ENCODE data around the gene PDK2. TPM values are rescaled to one million over a fixed set of nuclear protein-coding genes. Genes with fewer than 3 reads are reported as not detected.
A peak's percentile ranks its signal among the peaks of the same experiment; 100 is the strongest.
"Not testable (repeated sequence)": the region's sequence is repeated elsewhere in the genome, so short reads cannot be mapped to it uniquely, and the experiment has no call there.

Gene PDK2
- total RNA-seq, 1 experiment from 2014 or later = 13.7 TPM

DNA sequence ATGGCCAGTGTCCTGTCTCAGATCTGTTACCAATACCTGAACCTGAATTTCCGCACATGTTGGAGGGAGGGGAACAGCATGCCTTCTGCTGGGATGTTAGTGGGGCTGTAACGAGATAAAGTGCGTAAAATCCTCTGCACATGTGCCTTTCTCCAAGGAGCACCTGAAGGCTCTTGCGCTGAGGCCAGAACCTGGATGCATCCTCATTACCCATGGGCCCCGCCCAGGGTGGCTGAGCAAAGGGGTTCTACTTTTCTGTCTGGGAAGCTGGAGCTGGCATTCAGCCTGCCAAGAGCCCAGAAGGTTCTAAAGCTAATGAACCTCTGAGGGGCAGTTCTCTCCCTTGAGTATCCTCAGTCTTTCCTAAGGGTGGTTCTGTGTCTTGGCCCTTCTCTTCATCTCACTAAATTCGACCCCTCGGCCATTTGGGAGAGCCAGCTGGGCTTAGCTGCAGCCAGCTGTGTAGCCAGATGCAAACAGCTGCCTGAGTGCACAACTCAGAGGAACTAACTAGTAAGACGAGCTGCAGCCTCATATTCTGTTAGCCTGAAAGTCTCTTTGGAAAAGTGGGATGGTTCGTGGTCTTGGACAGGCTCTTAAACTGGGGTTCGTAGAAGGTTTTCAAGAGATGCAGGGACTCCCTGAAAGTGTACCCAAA lies 36.7 kb upstream of the PDK2 start:
- DNase-seq (ENCODE audit: low spot score) = no peak

DNA sequence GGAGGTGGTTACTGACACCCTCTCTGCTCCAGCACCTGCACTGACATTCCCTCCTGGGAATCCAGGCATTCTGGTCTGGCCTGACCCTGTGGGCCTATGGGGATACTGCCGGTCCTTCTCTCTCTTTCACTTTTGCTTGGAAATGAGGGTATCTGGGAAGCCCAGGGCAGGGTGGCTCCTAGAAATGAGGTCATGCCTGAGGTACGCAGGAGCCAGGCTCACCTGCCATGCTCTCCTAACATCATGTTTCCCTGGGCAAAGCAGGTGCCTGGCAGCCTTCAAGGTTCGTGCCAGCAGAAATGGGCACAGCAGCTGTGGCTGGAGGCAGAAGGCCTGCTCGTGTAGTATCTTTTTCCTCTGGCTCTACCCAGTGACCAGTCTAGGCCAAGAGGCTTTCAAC lies 35.9 kb upstream of the PDK2 start:
- DNase-seq (ENCODE audit: low spot score) = no peak

DNA sequence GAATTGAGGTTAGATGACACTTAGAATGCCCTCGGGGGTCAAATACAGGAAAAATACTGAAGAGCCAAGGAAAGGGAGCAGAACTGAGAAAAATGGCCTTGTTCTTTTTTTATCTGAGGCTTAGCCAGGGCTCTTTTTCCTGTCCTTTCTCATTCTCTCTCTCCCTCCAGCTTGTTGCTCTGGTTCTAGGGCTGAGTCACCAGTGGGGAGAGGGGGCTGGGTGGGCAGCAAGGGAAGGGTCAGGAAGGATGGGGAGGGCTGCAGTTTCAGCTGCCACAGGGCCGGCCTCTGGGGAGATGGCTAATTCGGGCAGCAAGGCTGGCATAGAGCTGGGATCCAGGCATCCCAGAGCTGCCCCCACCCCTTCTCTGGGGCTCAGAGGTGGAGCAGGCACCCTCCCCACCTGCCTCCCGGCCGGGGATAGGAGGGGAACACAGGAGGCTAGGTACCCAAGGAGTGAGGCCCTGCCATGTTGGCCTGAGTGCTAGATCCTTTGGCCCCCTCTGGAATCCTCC lies 35.3 kb upstream of the PDK2 start:
- peak; percentile 72 for DNase-seq (ENCODE audit: low spot score)

DNA sequence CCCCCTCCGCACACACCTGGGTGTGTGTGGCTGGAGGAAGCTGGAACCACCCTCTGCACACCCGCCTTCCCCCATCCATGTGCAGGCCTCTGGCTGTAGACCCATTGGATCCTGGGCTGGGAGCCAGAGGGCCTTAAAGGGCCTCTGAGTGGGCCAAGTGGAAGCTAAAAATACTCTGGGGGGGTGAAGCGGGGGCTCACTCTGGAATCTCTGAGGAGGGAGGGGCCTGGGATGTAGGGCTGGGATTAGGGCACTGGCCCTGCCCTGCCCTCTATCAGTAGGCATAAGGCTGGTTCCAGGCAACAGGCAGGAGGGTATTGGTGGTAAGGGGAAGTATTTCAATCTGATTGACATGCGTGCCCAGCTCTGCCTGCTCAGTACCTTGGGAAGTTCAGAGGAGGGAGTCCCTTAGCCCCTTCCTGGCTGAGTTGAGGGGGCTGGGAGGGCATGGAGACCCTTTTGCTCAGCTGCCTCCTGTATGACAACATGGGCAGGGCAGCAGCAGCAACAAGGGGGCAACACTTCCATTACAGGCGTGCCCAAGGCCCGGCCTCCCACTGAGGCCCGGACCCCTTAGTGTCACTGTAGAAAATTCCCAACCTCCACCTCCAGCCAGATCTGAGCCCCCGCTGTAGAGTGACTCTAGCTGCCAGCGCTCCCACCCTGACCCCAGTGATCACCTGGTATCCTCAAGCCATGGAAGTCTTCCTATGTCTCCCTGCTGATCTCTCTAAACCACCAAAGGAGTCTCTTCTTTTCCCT lies 34.0 kb upstream of the PDK2 start:
- DNase-seq (ENCODE audit: low spot score) = peak; percentile 91

DNA sequence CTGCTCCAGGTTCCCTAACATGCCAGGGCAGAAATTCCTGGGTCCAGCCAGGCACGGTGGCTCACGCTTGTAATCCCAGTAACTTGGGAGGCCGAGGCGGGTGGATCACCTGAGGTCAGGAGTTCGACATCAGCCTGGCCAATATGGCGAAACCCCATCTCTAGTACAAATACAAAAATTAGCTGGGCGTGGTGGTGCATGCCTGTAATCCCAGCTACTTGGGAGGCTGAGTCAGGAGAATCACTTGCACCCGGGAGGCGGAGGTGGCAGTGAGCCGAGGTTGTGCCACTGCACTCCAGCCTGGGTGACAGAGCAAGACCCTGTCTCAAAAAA lies 33.5 kb upstream of the PDK2 start:
- not testable (repeated sequence) for DNase-seq (ENCODE audit: low spot score)

DNA sequence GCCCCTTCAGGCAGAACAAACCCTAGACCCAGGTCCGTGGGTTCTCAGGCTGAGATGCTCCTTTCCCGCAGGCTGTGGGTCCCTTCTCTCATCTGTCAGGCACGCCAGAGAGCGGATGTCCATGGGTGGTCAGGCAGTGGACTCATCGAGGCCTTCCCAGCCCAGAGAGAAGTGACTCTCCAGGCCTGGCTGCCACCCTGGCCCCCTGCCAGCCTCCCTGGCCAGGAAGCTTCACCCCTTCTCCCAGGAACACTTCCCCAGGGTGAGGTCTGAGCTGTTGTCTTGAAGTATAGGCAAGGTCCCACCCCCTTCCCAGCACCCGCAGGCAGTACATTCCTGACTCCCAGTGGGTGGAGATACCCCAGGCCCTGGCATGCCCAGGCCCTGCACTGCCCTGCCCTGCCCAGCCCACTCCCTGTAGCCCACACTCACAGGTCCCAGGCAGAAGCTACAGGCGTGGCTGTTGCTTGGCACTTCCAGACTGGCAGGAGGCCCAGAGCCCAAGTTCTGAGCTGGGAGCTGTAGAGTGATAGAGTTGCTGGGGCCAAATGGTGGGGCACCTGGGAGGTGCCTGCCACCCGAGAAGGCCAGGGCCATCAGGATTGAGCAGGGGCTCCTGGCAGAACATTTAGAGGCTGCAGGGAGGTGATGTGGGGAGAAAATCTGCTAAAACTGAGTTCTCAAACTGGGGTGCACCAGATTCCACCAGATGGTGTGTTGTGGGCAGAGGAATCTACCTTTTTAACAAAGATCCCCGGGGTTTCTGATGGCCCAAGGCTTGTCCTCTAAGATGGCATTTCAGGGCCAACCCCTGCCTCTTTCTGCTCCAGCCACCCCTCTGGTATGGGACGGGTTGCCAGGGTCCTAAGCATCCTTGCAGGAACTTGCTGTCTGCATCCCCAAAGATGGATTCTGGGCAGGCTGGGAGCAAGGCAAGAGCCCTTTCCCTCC lies 32.6 kb upstream of the PDK2 start:
- peak; percentile 100 for DNase-seq (ENCODE audit: low spot score)

DNA sequence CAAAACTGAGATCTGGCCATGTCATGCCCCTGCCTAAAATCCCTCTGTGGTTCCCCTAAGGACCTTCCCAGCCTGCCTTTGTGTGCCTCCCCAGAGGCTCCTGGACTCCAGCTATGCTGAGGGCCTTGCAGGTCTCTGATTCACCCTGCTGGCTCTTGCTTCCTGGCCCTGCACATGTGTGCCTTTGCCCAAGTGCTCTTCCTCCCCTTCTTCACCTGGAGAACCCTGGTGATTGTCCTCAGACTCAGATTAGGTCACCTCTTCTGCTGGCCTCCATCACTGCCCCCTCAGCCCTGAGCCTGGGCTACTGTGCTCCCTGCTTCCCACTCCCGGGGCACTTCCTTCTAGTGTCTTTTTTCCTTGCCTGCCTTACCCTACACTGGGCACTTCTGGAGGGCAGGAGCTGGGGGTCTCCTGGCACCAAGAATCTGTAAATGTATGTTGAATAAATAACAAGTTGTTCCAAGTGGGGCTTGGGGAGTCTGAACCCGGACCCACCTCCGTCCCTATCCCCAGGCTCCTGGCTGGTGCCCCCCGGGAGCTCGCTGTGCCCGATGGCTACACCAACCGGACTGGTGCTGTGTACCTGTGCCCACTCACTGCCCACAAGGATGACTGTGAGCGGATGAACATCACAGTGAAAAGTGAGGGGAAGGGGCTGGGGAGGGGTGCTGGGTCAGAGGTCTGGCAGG lies 31.4 kb upstream of the PDK2 start:
- DNase-seq (ENCODE audit: low spot score) = peak; percentile 58

DNA sequence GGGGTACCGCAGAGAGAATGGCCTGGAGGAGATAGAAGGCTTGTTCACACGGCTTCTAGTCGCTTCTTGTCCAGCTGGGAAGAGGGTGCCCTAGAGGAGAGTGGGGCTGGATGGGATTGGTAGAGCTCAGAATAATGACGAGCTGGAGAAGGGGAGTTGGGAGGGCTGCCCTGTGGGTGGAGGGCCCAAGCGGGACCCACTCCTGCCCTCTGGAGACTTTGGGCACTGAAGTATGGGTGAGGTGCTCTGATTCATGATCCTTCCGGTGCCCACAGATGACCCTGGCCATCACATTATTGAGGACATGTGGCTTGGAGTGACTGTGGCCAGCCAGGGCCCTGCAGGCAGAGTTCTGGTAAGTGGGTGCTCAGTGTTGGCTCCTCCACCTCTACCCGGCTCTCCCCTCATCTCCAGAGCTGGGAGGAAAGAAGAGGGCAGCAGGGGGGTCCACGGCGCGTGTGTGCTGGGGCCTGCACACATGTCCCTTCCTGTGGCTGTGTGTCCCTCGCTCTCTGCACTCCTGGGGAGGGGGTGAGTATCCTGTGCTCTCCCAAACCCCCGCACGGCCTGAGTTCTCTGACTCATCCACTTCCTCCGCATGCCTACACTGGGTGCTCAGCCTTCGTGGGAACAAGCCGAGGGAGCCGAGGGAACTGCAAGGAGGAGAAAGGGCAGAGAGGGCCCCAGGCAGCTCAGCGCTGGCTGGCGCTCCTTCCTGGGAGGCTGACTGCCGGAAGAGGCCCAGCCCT lies 30.7 kb upstream of the PDK2 start:
- DNase-seq (ENCODE audit: low spot score) = peak; percentile 98

DNA sequence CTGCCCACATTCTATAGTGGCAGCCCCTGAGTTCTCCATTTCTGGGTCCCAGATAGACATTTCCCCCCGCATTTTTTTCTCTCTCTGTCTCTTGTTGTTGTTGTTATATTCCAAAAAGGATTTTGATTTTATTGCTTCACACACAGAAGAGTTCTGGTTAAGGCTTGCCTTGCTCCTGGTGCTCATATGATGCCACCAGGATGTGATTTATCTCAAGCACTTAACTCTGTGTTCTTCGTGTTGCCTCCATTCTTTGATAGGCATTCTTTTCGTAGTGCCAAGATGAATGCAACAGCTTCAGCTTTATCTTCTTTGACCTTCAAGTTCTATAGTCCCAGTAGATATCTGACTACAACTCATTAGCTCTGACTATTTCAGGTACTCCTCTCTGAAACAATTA lies 30.1 kb upstream of the PDK2 start:
- DNase-seq (ENCODE audit: low spot score) = no peak

DNA sequence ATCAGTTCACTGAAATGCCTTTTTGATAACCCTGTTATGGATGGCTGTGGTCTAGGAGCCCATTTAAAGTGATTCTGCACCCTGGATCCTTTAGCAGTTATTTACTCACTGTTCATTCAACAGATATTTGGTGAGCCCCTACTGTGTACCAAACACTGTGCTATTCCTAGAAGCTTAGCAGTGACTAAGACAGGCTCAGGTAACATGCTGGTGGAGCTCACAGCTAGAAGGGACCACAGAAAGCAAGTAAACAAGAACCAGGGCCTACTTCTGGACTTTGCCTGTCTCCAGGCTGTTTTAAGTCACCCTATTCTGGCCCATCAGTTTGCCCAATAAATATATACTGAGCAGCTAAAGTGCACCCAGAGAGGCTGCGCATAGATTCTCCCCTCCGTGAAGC lies 28.2 kb upstream of the PDK2 start:
- no peak for DNase-seq (ENCODE audit: low spot score)

DNA sequence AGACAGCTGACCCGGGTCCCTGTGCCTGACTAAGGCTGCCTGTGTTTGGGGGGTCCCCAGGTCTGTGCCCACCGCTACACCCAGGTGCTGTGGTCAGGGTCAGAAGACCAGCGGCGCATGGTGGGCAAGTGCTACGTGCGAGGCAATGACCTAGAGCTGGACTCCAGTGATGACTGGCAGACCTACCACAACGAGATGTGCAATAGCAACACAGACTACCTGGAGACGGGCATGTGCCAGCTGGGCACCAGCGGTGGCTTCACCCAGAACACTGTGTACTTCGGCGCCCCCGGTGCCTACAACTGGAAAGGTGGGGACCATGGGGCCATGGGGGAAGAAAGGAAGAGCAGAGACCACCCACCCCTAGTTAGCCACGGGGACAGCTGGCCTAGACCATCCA lies 27.2 kb upstream of the PDK2 start:
- DNase-seq (ENCODE audit: low spot score) = no peak

DNA sequence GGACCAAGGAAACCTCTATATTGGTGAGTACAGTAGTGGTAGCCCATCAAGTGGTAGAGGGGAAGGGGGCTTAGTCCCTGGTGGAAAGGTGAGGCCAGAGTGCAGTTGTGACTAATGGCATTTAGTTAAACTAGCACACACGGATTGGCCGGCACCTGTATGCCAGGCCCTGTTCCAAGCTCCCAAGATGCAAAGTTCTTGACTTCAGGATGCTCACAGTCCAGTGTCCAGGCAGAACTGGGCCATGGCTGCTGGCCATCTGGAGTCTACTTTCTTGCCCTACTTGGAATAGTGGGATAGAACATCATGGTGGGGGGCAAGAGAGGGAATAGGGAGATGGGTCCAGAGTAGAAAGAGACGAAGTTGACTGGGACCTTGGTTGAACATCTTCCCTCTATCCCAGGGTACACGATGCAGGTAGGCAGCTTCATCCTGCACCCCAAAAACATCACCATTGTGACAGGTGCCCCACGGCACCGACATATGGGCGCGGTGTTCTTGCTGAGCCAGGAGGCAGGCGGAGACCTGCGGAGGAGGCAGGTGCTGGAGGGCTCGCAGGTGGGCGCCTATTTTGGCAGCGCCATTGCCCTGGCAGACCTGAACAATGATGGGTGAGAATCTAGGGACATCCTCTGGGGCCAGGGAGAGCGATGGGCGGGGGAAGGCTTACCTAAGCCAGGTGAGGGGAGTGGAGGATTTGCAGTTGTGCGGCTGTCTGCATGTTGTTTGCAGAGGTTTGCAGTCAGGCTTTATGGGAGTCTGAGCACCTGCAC lies 24.1 kb upstream of the PDK2 start:
- no peak for DNase-seq (ENCODE audit: low spot score)

DNA sequence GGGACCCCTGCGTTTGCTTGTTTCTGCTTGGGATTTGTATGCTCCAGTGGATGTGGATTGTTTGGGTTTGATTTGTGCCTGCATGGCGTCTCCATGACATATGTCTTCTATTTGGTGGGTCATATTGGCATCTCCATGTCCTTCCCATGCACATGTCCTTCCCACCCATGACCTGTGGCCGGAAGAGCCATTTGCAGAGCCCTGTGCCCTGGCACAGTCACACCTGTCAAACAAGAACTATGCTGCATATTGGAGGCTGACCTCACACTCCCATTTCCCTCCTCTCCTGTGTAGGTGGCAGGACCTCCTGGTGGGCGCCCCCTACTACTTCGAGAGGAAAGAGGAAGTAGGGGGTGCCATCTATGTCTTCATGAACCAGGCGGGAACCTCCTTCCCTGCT lies 23.5 kb upstream of the PDK2 start:
- DNase-seq (ENCODE audit: low spot score) = no peak

DNA sequence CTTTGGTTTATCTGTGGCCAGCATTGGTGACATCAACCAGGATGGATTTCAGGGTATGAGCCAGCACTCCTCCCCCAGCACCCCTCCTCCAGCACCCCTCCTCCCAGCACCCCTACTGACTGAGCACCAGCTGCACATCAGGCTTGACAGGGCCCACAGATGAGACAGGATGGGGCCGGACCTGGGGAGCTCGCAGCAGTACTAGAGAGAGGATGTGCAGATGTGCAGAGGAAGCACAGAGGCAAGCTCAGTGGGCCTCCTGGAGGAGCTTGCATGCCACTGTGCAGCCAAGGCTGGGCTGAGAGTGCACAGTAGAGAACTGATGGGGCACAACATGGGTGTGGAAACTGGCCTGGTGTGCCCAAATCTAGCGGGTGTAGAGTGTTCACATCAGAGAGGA lies 23.0 kb upstream of the PDK2 start:
- DNase-seq (ENCODE audit: low spot score) = peak; percentile 51

DNA sequence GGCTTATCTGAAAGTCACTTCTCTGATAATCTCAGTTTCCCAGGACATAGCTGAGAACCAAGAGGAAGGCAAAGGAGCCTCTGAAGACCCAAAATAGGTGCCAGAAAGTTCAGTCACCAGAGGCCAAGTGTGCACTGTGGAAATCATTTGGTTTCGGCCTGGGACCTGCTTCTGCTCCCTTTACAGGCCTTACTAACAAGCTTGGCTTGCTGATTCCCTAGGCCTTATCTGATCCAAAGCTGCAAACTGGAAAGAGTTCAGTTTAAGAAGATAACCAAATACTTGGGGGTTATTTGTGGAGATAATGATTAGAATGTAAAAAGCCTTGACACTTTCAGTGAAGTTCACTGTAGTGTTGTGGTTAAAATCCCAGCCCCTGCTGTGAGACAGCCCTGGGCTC lies 22.2 kb upstream of the PDK2 start:
- DNase-seq (ENCODE audit: low spot score) = no peak

DNA sequence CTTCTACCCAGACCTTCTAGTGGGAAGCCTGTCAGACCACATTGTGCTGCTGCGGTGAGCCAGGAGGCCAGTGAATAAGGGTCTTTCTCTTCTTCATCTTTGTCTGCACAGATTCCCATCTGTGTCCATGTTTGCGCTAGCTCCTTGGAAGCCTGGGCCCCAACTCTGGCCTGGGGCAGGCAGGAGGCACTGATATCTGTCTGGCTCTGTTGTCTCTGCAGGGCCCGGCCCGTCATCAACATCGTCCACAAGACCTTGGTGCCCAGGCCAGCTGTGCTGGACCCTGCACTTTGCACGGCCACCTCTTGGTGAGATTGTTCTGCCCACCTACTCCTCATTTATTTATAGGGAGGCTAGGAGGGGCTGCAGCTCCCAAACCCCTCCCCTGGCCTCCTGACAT lies 20.9 kb upstream of the PDK2 start:
- DNase-seq (ENCODE audit: low spot score) = no peak

DNA sequence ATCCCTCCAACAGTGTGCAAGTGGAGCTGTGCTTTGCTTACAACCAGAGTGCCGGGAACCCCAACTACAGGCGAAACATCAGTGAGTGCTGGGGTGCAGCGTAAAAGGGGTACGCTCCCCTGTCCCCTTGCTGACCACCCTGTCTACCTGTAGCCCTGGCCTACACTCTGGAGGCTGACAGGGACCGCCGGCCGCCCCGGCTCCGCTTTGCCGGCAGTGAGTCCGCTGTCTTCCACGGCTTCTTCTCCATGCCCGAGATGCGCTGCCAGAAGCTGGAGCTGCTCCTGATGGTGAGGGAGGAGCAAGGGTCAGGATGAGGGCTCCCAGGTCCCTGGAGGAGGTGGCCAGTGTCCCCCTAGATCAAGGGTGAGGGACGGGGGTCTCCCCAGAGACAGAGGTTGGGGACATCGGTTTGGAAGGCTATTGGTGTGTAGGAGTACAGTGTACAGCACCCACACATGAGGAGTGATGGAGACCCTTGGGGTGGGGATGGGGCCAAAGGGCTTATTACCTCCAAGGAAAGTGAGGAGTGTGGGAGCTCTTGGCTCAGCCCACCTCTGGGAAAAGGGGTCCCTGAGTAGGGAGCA lies 19.6 kb upstream of the PDK2 start:
- no peak for DNase-seq (ENCODE audit: low spot score)

DNA sequence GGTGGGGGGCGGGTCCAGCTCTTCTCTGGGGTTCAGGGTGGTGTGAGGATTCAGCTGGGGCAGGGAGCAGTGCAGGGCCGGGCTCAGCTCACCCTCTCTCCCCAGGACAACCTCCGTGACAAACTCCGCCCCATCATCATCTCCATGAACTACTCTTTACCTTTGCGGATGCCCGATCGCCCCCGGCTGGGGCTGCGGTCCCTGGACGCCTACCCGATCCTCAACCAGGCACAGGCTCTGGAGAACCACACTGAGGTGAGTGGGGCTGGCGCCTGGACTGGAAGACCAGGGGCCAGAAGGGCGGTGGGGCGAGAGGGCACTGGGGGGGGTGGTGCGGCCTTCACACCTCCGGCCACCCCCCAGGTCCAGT lies 18.9 kb upstream of the PDK2 start:
- DNase-seq (ENCODE audit: low spot score) = no peak

DNA sequence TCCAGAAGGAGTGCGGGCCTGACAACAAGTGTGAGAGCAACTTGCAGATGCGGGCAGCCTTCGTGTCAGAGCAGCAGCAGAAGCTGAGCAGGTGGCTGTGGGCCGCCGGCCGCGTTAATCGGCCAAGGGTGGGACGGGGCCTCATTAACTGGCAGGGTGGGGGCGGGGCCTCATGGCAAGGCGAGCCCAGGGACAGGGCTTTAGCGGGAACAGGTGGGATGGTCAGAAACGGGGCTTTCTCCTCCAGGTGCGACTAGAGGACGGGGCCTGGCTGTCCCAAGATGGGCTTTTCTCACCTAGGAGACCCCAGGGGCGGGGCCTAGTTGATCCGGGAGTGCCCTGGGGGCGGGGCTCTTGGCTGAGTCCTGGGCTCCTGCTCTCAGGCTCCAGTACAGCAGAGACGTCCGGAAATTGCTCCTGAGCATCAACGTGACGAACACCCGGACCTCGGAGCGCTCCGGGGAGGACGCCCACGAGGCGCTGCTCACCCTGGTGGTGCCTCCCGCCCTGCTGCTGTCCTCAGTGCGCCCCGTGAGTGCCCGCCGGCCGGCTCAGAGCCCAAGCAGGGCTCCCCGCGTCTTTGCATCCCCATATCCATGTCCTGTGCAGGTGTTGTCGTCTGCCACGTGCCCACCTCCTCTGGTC lies 18.4 kb upstream of the PDK2 start:
- no peak for DNase-seq (ENCODE audit: low spot score)

Data from A172 (cell line).